Stimulated activated CD4-positive, alpha-beta T cell treated with anti-CD3 and anti-CD28 coated beads, Interleukin-4, amount 100 ng/mL, for 1 hour (primary cell): ENCODE data around the gene DBH.
"Not testable (repeated sequence)": the region's sequence is repeated elsewhere in the genome, so short reads cannot be mapped to it uniquely, and the experiment has no call there.

ENCODE experiments used
- DNase-seq: peaks from one replicate; pipeline ENCODE4 v3.0.0-alpha.2; 2020

DBH gene

DNA sequence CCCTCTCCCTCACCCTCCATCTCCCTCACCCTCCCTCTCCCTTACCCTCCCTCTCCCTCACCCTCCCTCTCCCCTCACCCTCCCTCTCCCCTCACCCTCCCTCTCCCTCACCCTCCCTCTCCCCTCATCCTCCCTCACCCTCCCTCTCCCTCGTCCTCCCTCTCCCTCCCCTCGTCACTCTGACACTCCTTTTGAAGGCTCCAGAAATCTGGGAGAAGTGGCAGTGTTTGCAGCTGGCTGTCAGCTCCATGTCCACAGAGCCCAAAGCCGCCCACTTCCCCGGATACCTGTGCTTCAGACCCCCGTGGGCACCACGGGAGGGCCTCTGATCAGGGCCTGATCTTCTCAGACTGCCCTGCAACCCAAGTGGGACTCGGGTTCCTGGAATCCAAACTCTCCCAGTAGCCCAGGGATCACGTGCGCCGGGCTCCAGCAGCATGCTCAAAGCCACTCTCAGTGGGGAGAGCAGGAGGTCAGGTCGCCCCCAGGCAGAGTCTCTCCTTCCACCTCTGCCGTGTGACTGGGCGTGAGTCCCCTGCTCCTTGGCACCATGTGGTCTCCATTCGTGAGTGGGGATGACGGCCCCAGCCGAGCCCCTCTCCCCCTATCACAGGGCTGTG, 33.1 kb downstream of the DBH start:
- no peak for DNase-seq

DNA sequence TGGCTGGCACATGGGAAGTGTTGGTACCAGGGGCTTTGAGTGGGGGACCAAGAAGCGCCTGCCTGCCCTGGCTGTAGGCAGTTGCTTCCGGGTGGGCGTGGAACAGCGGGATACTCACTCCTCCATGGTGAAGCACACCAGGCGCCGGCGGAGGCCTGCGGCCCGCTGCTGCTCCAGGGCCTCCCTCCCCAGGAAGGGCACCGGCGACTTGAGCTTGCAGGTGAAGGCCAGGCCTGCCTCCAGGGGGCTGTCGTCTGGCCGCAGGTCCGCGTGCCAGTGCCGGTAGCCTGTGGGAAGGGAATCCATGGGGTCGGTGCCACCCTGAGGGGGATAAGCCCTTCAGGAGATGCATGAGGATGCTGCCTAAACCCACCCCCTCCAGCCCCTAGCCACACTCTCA, 34.3 kb downstream of the DBH start:
- DNase-seq = no peak

DNA sequence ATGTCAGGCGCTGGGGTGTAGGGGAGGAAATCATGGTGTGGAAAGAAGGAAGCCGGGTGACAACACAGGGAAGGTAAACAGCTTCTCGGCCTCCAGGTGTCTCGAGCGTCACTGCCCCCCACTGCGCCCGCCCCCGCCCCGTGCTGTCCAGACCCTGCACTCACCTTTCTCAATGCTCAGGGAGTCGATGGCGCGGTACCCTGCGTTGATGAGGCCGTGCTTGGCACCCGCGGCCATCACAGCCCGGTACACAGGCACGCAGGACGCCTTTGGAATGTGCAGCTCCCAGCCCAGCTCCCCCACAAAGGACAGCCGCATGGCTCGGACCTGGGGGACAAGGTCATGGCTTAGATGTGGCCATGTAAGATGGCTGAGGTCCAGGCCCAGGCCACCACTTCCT, 35.2 kb downstream of the DBH start:
- no peak for DNase-seq

DNA sequence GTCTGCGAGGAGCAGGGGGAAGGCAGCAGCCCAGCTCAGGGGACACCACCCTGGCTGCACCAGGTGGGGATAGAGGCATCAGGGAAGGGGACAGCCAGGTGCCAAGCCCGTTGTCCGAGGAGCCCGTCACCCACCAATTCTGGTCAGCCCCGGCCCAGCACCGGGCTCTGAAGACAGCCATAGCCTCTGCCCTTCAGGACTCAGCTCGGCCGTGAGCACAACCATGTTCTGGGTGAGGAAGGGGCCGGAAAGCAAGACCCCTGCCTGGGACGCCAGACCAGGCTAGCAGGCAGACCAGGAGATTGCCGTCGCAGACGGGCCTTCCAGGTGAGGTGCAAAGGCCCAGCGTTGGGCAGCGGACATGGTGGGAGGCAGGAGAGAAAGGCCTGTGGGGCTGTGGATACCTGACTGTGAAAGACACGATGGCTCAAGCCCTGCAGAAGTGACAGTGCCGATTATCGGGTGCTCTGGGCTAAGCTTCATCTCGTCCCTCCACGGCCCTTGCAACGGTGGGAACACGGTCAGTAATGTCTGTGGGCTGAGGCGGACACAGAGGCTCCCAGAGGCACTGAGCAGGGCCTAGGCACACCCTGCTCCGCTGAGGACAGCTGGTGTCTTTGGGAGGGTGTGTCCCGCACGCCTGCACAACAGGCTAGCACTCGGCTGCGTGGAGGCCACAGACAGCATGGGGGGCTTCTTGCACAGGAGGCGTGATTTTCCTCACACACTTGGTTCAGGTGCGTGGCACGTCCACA, 36.5 kb downstream of the DBH start:
- DNase-seq = no peak

DNA sequence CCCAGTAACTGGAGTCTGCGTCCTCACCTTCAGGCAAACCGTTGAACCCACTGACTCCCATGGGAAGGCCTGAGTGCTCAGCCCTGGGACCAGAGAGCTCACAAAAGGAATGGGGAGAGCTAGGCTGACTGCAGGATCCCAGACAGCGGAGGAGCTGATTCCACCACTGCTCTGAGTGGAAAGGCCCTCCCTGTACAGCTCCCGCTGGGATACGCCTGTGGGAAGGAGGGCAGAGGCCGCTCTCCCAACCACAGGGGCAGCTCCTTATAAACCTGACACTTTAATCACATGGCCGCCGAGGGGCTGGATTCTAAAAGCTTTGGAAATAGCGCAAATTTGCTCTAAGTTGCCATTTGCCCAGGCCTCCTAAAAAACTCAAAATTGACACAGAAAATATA, 37.1 kb downstream of the DBH start:
- no peak for DNase-seq

DNA sequence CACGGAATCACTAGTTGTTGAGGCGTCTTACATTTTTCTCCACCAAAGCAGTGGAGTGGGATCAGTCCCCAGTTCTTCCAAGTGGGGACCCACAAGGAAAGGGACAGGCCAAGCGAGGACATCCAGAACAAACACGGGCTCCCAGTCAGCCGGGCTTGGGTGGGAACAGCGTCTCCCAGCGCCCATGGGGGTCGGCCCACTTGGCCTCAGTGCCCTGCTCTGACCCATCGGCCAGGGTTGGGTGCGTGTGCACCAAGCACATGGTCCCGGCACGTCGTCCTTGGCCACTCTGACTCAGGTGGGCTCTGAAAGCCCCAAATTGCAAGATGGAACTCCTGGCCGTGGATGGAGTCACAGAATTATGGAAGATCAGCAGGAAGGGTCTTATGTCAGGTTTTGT, 37.9 kb downstream of the DBH start:
- no peak for DNase-seq

DNA sequence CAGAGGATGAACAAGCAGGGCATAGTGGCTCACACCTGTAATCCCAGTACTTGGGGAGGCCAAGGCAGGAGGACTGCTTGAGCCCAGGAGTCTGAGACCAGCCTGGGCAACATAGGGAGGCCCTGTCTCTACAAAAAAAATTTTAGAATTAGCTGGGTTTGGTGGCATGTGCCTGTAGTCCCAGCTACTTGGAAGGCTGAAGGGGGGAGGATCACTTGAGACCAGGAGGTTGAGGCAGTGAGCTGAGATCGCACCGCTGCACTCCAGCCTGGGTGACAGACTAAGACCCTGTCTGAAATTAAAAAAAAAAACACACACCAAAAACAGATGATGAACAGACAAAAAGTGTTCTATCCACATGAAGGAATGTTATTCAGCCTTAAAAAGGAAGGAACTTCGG, 39.6 kb downstream of the DBH start:
- not testable (repeated sequence) for DNase-seq

DNA sequence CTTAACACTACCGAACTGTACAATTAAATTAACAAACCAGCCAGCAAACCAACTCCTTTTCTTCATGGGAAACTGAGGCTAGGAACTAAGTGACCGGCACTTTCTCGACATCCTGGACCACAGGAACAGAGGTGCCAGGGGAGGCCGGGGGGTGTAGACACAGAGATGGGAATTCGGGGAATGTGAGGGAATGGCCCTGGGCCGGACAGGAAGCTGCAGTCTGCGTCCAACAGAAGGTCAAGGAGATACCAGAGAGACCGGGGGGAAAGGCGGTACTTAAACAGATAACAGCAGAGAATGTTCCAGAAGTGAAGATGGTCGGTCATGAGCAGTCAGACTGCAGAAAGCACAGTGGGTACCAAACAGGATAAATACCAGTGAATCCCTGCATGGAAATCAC, 40.3 kb downstream of the DBH start:
- DNase-seq = no peak

DNA sequence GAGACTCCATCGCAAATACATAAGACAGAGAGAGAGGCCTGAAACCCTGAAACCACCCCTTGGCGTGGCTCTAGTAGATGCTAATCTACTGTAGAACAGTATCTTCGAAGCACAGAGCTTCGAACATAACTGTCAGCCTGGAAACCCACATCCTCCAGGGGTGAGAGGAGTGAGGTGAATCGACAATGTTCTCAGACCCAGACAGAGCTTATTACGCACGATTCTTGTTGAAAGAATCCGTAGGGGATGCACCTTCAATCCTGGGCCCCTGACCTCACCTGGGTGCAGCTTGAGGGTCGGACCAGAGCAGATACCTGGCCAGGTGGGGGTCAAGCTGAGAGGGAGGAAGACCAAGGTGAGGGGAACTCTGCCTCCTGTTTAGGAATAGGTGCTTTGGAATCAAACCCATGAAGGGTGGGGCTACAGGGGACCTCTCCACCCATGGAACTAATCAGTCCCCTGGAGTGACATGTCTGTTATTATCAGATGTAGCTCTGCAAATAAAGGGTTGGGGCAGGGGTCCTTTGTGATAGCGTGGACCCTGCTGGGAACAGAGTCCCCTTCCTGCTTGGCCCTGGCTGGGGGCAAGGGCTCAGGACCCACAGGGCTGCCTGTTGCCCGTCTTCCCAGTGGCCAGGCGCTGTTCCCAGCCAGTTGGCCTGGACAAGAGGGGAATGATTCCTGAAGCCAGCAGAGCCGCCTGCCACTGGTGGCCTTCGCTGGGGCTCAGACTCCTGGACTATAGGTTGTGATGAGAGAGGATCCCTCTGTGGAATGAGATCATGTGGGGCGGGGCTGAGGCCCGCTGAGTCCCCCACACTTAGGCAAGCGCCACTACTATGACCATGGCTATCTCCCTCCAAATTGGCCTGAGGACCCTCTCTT, 41.2 kb downstream of the DBH start:
- DNase-seq = no peak

DNA sequence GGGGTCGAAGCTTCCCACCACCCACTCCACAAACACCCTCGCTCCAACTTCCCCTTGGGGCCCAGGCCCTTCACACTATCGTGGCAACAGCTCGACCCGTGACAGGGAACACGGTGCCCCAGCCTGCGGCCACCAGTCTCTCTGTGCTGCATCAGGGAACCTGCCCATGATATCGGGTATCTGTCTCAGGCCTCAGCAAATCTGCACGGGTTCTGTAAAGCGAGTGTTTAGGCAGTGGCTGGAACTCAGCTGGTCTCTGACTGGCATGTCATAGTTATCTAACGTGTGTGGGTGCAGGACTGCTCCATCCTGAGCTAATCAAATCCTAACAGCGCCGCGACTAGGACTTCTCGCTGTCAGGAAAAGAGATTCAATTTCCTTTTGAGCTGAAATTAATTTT, 42.9 kb downstream of the DBH start:
- no peak for DNase-seq

DNA sequence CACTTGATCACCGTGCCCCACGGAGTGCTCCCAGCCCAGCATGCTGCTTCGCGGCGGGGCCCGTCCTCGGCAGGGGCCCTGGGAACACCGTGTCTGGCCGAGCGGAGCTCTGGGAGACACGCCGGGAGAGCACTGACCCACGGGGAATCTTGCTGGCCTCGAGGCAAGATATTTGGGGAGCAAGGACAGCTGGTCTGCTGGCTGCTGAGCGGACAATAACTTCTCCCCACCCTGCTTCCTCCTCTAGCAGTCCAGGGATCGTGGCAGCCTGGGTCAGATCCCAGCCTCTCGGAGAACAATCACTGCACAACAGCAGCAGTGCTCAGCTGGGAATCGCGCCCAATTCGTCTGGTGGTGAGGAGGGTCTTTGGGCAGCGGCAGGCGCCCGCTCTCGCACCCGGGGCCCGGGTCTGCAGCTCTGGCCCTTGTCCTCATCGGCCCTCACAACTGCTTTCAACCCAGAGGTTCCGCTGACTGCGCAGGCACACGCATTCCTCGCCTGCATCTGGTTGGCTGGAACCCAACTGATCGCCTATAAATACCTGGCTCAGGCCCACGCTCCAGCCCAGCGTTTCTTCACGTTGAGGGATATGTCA, 43.4 kb downstream of the DBH start:
- no peak for DNase-seq

DNA sequence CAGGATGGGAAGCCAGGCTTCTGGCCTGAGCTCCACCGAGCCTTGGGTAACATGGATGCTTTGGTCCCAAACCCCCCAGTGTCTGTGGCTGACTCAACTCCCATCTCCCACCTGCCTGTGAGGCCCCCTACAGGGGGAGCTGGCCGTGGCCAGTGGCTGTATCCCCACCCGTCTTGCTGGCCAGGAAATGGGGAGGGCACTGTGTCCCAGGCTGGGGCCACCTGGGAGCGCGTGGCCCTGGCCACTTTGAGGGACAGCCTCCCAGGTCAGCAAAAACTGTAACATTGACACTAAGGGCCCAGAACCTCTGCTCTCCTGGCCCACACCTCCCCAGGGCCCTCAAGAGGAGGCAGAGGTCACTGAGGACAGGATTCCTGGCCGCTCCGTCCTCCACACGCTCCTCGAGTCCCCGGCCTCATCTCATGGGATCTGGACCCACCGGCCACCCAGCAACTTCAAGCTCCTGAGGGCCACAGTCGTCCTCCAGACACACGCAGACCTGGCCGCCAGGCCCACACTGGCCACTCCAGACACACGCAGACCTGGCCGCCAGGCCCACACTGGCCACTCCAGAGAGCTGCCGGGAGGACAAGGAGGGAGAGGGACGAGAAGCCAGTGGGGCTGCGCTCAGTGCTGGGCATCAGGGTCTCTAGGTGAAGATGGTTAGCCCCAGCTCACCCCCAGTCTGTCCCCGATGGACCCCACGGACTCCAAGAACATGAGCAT, 44.2 kb downstream of the DBH start:
- no peak for DNase-seq

DNA sequence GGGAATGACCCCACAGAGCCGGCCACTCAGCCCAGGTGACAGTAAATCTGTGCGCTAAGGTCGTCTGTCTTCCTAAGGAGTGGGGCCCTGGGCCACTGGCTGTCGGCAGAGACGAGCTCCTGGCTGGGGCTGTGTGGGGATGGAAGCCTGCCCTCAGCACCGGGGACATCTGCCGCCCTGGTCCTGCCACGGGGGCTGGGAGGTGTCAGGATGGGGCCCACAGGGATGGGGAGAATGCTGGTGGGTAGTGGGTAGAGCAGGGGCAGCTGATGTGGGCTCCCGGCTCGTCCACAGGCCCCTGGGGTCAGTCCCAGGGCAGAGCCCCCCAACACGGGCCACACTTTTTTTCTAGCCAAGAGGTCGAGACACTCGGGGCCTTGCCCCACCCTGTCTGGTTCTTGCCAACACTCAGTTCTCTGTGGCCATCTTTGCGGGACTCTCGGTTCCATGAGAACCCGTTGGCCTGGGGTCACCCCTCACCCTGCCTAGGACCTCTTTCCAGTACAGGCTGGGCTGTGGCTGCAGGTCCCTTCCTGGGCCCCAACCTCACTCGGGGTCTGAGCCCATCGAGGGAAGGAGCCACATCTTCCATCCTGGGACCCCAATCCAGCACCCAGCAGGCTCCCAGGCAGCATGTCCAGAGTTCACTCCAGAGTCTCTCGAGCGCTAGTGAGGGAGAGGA, 45.0 kb downstream of the DBH start:
- DNase-seq = no peak

DNA sequence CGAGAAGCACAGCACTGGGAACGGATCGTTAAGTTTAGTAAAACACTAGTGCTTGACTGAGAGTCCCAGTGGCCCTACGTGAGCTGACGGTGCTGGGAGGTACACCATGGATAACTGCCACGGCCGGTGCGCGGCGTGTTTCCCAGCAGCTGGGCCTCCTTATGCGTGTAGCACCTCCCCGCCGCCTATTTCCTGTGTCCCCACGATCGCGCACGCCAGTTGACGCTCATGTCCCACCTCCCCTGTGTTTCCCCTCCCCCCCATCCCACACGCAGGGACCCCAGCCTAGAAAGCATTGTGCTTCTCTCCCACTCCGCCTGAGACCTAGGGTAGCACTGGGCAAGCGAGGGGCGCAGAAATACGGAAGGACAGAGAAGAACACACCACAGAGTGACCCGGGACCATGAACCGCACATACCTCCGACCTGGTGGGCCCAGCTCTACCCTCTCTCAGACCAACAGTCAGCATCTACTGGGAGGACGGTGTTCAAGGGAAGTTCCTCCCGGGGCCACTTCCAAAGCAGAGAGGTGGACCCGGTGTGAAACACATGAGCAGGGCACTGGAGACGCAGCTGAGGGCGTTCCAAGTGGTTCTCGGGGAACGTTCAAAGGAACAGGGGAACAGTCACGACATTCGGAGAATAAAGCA, 45.6 kb downstream of the DBH start:
- DNase-seq = no peak

DNA sequence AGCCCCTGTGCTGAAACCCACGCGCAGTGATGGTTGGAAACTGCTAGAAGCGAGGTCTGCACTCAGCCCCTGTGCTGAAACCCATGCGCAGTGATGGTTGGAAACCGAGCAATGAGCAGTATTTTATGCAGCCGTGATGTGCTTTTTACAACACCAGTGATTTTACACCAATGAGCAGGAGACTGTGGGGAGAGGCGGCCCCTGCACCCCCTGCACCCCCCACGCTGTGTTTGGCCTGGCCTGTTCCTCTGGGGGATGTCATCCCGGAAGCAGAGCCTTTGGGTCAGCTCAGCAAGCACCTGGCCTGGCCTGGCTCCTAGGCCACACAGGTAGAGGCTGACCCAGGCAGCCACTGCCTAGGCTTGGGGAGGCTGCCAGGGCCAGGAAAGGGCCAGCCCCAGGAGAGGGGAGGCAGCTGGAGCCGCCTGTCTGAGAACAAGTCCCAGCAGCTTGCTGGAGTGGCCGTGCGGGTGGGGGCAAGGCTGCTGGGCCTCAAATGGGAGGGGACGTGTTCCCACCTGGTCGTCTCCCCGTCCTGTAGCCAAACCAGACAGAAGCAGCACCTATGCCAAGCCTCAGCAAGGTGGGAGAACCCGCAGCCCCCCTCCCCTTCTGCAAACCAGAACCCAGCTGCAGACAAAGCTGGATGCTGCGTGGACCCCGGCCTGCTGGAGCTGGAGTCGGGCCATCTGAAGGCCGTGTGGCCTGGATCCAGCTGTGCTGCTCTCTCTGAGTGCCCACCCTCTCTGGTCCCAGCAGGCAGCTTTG, 46.8 kb downstream of the DBH start:
- DNase-seq = no peak

DNA sequence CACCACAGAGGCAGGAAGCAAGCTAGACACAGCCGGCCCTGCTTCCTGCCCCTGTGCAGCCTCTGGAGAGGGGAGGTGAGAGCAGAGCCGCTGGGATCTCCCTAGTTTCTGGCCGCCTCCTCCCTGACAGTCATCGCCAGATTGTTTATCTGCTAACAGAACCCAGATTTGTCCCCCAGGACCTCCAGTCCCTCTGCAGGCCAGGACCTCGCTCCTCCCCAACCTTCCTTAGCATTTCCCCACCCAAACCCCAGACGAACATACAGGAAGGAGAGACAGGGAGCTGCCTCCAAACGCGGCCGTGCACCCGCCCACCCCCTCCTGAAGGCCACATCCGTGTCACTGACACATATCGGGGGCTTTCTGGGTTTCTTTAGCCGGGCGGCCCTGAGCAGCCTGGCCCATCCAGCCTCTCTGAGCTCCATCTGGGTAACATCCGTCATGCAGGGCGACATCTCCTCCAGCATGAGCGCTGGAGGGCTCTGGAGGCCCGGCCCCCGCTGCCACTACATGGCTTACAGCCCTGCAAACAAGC, 47.5 kb downstream of the DBH start:
- peak; percentile 50 for DNase-seq

DNA sequence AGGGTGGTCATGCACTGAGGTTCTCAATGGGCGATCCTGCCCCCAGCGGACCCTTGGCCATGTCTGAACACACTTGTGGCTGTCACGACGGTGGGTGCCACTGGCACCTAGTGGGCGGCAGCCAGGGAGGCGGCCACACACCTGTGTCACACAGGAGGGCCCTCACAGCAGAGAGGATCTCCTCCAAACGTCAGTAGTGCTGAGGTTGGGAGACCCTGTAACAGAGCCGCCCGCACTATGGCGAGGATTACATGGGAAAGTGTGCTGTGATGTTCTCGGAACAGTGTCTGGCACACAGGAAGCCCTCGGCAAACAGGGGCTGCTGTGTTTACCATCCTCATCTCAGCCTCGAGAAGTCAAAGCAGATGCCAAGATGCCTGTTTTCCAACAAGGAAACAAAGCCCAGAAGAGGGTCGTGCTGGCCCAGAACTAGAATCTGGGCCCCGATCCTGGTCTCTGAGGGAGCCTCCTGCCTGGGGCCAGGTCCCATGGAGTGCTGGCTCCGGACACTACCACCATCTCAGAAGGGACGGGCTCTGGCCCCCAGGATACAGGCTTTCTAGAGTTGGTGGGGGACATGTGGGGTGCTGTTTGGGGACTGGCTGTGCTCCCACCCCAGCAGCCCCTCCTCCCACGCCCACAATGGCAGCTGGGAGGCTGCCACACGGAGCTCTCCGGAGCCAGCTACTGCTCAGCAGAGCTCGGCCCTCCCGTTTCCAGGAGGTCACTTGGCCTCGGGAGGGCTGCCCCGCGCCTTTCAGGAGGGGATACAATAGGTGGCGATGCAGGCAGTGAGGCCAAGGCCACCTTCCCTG, 48.2 kb downstream of the DBH start:
- DNase-seq = no peak

DNA sequence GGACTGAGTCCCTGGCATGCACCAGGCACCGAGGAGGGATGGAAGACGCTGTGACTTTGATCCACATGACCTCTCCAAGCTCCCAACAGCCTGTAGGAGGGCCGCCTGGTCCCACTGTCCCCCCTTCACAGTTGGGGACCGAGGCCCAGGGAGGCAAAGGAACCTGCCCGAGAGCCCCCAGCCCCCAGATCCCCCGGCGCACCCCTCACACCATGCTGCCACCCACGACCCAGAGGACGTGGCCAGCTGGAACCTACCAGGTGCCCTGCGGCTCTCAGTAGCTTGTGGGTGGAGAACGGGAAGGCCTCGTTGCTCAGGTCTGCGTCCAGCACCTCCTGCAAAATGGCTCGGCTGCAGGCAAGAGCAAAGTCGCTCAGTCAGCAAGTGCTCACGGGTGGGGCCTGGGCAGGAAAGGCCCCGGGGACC, 48.8 kb downstream of the DBH start:
- DNase-seq = no peak
